GM15510 (cell line): Measurements from ENCODE around the gene TIFAB.

Experiments
- POLR2A ChIP-seq: IDR thresholded peaks from 3 replicates; pipeline ENCODE4 v1.6.1; 2011; ENCODE audit warnings: borderline replicate concordance; ENCODE audit not compliant: insufficient read length; ENCODE audit errors: extremely low read depth

TIFAB gene

DNA sequence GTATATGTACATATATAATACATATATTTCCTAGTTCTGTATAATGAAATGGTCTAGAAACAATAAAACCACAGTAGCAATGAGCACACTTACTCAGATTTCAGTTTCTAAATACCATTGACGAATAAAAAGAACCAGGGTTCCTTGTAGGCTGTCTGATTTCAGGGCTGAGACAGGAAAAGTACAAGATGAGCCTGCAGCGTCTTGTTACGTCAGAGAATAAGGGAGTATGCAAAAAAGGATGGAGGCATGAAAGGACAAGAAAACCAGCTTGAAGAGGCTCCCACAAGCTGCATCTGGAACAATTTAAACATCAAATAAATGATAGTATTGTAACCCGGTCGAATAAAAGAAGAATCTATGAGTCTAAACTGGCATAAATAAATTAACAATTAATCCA lies 17.8 kb upstream of the TIFAB start:
- TF ChIP-seq POLR2A = no peak

DNA sequence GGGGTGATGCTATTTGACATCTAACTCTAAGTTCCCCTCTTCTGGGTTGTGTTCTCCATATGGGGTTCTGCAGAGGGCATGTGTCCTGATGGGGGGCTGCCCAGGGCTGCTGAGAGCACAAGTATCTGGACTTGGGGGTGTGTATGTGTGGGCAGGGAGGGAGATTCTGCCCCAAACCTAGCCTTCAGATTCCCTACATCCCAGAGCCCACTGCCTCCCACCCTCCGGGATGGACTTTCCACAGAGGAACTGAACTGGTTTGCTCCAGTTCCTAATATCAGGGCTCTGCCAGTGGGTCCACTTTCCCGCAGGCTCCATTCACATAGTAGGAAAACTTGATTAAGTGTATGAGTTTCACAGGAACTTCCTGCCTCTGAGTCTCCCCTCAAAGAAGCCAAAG lies 16.4 kb upstream of the TIFAB start:
- TF ChIP-seq POLR2A = no peak

DNA sequence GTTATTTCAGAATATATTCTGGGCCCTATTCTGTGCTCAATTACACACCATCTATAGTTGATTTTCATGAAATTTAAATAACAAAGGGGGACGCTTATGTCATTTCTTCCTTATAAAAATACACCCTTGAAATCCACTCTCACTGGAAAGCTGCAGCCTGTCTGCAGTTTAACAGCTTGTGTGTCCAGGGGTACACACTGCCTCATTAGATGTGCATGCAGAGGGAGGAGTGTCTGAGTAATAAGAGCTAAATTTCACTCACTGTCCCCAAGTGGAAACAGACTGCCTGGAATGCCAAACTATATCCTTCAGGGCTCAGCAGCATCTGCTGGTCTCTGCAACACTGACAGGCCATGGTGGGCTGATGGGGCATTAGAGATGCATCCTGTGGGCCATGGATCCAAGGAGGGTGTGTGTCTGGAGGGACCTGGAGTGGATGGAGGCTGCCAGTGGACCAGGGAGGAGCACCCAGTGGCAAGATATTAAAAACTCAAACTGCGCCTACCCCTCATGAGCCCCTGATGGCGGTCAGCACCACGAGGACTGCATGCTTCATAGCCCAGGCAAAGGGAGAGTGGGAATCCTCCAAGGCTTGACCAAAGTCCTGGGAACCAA lies 15.8 kb upstream of the TIFAB start:
- no peak for TF ChIP-seq POLR2A

DNA sequence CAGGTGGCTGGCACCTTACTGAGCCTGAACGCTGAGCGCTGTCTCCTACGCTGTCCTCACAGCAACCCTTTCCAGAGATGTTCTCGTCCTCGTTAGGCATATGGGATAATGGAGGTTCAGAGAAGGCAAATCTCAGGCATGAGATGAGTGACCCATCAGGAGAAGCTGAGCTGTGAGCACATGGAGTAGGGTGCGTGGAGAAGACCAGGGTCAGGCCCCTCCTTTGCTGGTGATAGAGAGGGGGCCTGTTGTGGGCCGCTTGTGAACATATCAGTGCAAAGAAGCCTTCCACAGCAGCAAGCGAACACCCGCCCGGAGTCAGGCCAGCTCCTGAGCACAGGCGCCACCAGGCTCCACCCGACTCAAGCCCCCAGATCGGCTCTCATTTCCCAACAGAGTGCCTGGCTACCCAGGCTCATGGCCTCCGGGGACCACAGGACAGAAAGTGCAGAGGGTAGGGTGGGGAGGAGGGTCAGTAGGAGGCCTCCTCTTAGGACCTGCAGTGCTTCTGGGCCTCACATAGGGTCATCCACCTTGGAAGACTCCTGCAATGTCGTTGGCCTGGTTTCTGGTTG lies 15.0 kb upstream of the TIFAB start:
- no peak for TF ChIP-seq POLR2A

GRCh38 chr5:135466178-135467050 lies 14.3 kb upstream of the TIFAB start:
- TF ChIP-seq POLR2A = no peak

DNA sequence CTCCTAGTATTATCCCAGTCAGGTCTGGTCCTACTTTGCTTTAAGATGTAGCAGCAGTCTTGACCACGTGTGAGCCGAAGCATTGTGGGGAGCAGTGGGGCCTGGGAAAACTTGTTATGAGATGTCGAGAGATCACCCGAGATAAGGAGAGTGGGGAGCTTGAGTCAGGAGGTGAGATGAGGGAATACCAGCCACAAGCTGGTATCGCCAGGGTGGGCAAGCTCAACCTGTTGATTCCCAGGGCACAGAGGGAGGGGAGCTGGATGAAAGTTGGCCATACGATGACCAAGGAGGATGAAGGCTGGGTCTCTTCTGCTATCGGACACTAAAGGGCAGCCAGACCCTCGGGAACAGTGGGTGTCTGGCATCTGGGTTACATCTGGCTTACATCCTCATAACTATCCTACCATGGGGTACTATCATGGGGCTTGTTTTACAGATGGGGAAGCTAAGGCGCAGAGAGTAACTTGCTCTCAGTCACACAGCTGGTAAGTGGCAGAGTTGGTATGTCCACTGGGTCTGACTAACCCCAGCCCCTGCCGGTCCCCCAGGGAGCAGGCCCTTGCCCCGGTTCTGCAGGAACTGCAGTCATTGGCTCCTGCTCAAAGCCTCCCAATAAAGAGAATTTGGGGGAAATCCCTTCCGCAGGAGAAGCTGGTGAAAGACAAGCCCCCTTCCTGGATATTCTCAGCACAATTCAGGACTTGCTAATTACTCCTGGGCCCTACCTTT lies 13.4 kb upstream of the TIFAB start:
- no peak for TF ChIP-seq POLR2A

DNA sequence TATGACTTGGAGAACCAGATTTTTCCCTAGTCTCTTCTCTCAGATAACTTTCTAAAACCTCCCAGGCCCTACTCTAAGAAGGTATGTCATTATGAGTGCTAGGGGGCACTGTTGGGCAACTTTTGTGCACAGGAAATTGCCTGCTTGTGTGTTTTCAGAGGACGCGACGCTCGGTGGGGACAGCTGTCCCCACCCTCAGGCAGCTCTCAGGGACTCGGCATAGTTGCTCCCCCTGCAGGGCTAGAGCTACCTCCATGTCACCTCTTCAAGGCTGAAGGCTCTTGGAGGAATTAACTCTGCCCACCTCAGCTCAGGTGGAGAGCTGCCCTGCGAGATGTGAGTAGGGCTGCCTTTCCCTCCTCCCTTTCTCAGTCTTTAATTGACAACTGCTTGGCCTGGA lies 10.2 kb upstream of the TIFAB start:
- TF ChIP-seq POLR2A = no peak

DNA sequence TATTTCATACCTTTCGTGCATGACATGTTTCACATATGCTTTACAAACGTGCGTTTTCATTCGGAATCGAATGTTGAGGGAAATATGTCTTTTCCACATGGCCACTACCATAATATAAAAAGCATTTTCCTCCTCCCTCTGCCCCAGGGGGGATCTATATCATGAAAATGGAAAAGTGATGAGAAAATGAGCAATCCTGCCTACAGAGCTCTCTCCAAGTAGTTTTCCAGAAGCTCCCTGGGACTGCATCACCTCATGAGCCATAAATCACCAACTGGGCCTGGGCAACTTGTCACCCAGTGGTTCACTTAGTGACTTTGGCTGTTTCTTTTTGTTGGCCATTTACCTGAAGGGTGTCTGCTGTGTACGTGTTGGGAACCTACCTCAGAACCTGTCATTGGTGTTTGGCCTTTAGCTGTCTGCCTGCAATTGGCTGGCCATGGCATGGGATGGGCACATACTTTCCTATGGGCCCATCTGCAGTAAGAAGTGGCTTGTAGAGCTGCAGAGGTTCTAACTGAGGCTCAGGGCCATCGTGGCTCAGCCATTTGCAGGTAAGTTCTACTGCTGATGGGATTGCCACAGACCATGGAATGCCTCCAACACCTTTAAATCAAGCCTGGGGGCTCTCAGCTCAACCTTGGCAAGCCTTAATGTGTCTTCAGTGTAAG lies 9.5 kb upstream of the TIFAB start:
- TF ChIP-seq POLR2A = no peak

- TF ChIP-seq POLR2A = no peak
Measured at GRCh38 chr5:135460246-135461033, 8.3 kb upstream of the TIFAB start.

GRCh38 chr5:135458921-135459331 lies 6.8 kb upstream of the TIFAB start:
- no peak for TF ChIP-seq POLR2A

DNA sequence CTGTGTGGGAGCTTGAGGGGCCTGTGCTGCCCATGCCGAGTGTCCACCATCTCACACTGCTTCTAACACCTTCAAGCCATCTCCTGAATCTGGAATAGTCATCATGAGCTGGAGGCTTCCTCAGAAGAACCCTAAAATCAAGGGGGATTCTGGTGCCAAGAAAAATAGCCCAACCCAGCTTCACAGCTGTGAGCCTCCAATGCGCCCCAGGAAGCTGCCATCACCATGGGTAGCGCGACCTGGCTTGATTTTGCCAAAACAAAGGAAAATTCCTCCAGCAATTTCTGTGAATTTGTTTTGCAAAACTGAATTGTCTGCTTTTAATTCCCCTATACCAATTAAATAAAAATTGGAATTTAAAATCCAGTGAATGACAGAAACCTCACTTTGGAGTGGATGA lies 6.2 kb upstream of the TIFAB start:
- no peak for TF ChIP-seq POLR2A

GRCh38 chr5:135457424-135458071 lies 5.4 kb upstream of the TIFAB start:
- TF ChIP-seq POLR2A = no peak
